ENCODE measurements around the gene ETS2.

Gene ETS2

DNA sequence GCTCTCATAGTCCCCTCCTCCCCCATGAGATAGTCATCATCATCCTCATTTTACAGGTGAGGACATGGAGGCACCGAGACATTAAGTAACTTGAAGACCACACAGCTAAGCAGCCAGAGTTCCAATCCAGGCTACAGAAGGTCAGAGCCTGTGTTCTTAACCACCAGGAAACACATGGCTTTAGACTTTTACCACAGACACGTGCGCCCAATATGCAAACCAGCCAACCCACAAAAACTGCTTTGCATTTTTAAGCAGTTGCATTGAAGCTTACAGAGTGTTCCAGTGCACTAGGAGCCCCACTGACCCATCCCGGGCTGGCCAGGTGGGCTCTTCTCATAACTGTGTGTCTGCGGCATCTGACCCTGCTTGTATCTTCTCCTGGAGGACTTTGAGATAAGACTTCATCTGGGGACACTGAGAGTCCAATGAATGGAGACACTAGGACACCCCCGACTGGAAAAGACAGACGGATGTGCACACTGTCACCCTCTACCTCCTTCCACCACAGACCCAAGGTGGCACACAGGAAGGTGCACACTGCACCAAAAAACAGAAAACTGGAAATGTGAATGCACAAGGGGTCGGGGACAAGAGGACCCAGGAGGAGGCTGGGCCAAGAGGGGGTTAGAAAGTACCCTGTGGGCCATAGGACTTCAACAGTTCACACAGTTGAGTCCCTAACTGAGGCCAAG lies 56.4 kb downstream of the ETS2 start:
- DNase-seq (ENCODE audit: low spot score): no peak

DNA sequence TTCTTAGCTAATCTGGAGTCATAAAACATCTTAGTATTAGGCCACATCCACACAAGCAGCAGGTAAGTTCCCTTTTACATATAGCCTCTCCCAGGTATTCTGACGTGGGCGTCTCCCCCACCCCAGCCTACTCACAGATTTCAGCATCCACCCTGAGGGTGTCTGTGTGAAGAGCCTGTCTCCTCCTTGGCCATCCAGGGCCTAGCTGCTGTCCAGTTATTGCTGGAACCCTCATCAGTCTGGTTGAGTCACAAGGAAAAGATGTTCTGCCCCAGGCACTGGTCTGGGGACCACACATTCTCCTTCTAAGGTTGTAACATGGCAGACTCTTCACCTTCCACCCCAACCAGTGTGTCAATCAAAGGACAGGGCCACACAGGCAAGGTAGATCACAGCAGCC lies 57.6 kb downstream of the ETS2 start:
- no peak for DNase-seq (ENCODE audit: low spot score)

DNA sequence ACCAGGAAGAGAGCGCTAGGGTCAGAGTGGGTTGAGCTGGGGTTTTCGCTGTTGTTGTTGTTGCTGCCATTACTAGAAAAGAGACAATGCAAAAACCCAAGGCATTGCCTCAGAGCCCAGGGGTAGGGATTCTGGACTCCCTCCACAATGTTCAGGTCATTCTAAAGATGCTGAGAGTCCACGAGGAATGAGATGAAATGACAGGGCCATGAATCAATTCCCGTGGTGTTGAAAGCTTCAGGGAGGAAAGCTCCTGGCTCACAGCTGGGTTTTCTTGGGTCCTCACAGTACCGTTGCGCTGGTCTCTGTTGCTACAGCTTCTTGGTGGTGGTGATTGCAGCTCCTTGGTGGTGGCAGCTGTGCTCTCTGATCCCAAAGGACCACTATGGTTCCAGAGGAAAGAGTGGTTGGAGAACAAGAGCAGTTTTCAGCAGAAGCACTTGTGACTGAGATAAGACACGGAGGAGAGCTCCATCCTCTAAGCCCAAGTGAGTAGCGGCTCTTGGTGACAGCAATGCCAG lies 58.2 kb downstream of the ETS2 start:
- DNase-seq (ENCODE audit: low spot score): no peak

DNA sequence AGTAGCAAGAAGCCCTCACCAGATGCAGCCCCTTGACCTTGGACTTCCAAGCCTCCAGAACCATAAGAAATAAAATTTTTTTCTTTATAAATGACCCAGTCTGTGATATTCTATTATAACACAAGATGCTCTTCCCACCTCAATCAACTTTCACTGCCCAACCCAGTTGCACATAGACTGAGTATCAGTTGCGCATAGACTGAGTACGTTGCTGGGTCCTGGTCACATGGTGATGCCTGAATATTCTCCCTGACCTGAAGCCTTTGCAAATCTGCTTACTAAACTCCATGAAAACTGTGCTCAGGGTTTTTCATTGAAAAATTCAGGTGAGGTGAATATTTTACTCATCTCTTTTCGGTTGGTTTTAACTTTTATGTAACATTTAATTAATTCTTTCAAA lies 59.2 kb downstream of the ETS2 start:
- DNase-seq (ENCODE audit: low spot score): no peak

DNA sequence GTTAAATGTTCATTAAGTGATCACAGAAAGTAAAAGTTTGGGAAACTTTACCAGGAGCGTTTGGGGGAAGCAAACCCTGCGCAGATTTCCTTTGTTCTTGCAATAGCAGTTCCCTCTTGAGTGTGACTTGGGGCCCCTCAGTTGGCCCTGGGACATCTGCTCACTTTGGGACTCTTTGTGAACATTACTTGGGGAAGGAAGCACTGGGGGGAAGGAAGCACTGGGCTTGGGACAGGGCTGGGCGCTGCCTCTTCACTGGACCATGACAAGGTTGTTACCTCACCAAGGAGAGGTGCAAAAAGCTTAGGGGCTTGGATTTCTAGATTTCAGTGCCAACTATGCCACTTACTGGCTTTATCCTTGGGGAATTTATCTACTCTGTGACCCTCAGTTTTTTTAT lies 63.5 kb downstream of the ETS2 start:
- DNase-seq (ENCODE audit: low spot score): no peak

DNA sequence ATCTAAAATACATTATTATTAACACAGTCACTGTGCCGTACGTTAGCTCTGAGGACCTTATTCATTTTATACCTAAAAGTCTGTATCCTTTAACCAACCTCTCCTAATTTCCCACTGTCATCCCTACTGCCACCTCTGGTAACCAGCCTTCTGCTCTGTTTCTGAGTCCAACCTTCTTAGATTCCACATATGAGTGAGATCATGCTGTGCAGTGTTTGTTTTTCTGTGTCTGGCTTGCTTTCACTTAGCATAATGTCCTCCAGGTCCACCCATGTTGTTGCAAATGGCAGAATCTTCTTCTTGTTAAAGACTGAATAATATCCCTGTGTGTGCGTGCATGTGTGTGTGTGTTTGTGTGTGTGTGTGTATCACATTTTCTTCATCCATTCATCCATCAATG lies 64.2 kb downstream of the ETS2 start:
- no peak for DNase-seq (ENCODE audit: low spot score)

Data from AG20443 (cell line).